ENCODE measurements around the gene OR5D16.
"Not testable (repeated sequence)": the region's sequence is repeated elsewhere in the genome, so short reads cannot be mapped to it uniquely, and the experiment has no call there.

GRCh38 chr11:55873146-55873545, 34.6 kb downstream of the OR5D16 start:
- not testable (repeated sequence) for TF ChIP-seq POLR2AphosphoS5 (IDR thresholded peaks at IDR 0.05; ENCODE audit: low read depth, low read length); TAF1 (IDR thresholded peaks at IDR 0.05; ENCODE audit: borderline replicate concordance, low read depth, low read length); POLR2A (IDR thresholded peaks at IDR 0.05; ENCODE audit: low read depth, low read length)
